Sigmoid colon (tissue), 7 donors: ENCODE data around the gene RHOA. TPM values are rescaled to one million over a fixed set of nuclear protein-coding genes. Genes with fewer than 3 reads are reported as not detected.
A peak's percentile ranks its signal among the peaks of the same experiment; 100 is the strongest.

ENCODE experiments used
- DNase-seq: peaks from one replicate; pipeline ENCODE4 v3.0.0-alpha.2; 2019
- H3K27ac ChIP-seq, 4 donors: fragments of 200-600 bp; sonication (generic); one replicate each; pipeline ENCODE4 v1.5.1; 2016 to 2019; ENCODE audit warnings: mild to moderate bottlenecking in 1 of 4
- H3K27me3 ChIP-seq, 3 donors: fragments of 200-600 bp; sonication (generic); one replicate each; pipeline ENCODE4 v1.5.1; 2019; ENCODE audit warnings: mild to moderate bottlenecking in 1 of 3
- H3K36me3 ChIP-seq, 4 donors: fragments of 200-600 bp; sonication (generic); one replicate each; pipeline ENCODE4 v1.5.1; 2016 to 2019
- H3K4me1 ChIP-seq, 4 donors: fragments of 200-600 bp; sonication (generic); one replicate each; pipeline ENCODE4 v1.5.1; 2017 to 2019
- H3K4me3 ChIP-seq, 4 donors: fragments of 200-600 bp; sonication (generic); one replicate each; pipeline ENCODE4 v1.5.1; 2017 to 2019; ENCODE audit warnings: mild to moderate bottlenecking in 2 of 4, moderate library complexity in 1 of 4
- H3K9me3 ChIP-seq, 4 donors: fragments of 200-600 bp in 3 of 4; sonication (generic) in 3 of 4; one replicate each; pipeline versions ENCODE4 v1.5.1 to v1.6.1; 2013 to 2019
- CTCF ChIP-seq, 4 experiments: fragments of 450-650 bp in 3 of 4; fragments of 200-600 bp in 1 of 4; IDR thresholded peaks; one replicate each; pipeline ENCODE4 v1.5.1; 2016 to 2019; ENCODE audit warnings: antibody characterized with exemption in 4 of 4, mild to moderate bottlenecking in 3 of 4, moderate library complexity in 2 of 4
- EP300 ChIP-seq, 4 donors: sonication (generic); formaldehyde crosslinking; IDR thresholded peaks; one replicate each; pipeline ENCODE4 v1.6.1; 2017; ENCODE audit warnings: antibody characterized with exemption in 4 of 4
- POLR2A ChIP-seq, 2 donors: fragments of 450-650 bp; IDR thresholded peaks; one replicate each; pipeline ENCODE4 v1.6.1; 2016; ENCODE audit warnings: antibody characterized with exemption in 2 of 2, mild to moderate bottlenecking in 2 of 2, moderate library complexity in 2 of 2
- POLR2AphosphoS5 ChIP-seq, 4 donors: sonication (generic); formaldehyde crosslinking; IDR thresholded peaks; one replicate each; pipeline ENCODE4 v1.6.1; 2017; ENCODE audit warnings: antibody characterized with exemption in 4 of 4
- WGBS, 2 donors: extraction: QIAGEN DNeasy Blood & Tissue Kit; methylation state at CpG; one replicate each; pipeline ENCODE4 v1.1.7; 2013; 5-methylcytosine and 5-hydroxymethylcytosine counted together
- intact Hi-C: fragments of 100-400 bp; cut with DNase I; formaldehyde crosslinking; loops from one replicate; pipeline ENCODE4 v1.15.1; 2023
- polyA plus RNA-seq, 3 donors: library from polyadenylated mRNA; stranded (reverse); fragments of 200-250 nt; gene quantifications; one replicate each; pipeline ENCODE4 v1.2.3, GENCODE V29; 2013
- total RNA-seq, 4 donors: library from RNA; depleted of rRNA; stranded (reverse); fragments of >200 nt; gene quantifications; one replicate each; pipeline ENCODE4 v1.1.0, GENCODE V29; 2016
- donor health status: healthy with polysubstance abuse.
- donor health status: Bipolar disorder and iron deficiency.
- donor health status: healthy.

RHOA gene
- total and polyA plus RNA-seq, 7 donors: 369 to 516 (median 421) TPM

GRCh38 chr3:49324768-49325167, 87.0 kb downstream of the RHOA start:
- no peaks in the 10 kb centered on the region for H3K4me1 ChIP-seq
- peaks cover 31 to 100% (median 69%) of the 10 kb centered on the region in 4 donors for H3K36me3 ChIP-seq
- H3K27ac ChIP-seq: no peak overlapping the region
- H3K9me3 ChIP-seq: no peaks in the 10 kb centered on the region
- no peak for DNase-seq
- no peaks in the 10 kb centered on the region for H3K27me3 ChIP-seq
- 95 to 98% methylated on average over 7 of the region's 7 CpGs for WGBS, 2 donors
- H3K4me3 ChIP-seq: no peak overlapping the region
- no peak for TF ChIP-seq CTCF (IDR thresholded peaks at IDR 0.05)
- TF ChIP-seq POLR2A (IDR thresholded peaks at IDR 0.05): no peak
- no peak for TF ChIP-seq EP300 (IDR thresholded peaks at IDR 0.05)
- TF ChIP-seq POLR2AphosphoS5 (IDR thresholded peaks at IDR 0.05): no peak
- intact Hi-C loops: no loop called here

DNA sequence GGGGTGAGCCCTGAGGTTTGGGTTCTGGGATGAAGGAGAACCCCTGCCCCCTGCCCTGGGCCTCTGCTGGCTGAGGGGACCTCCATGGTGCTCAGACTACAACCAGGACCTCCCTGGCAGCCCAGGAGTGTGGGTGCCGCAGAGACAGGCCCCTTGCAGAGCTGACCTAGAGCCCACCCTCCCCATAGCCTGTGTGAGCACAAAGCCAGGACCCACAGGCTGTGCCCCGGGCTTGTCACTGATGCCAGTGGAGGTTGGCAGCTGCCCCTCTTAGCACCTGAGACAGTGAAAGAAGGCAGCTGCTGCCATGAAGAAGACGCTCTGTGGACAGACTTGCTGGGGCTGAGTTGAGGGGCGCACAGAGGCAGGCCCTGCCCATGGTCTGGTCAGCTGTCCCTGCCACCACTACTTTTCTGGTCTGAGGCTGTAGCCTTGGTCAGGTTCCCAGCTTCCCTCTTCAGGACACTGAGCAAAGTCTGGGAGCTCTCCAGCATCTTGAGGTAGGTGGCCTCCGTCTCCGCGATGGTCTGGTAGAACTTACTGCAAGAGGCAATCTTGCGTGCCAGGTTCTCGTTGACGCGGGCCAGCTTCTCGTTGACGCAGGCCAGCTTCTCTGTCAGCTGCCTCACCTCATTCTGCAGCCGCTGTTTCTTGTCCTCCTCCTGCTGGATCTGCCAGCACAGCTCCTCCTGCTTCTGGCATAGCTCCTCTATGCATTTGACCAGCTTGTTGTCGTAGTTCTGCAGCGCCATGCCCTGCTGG, 94.9 kb downstream of the RHOA start:
- Histone ChIP-seq H3K27ac (peak overlapping the region in 3 of 4 donors; percentile 64 to 83 (median 81)), H3K36me3 (peaks cover 3 to 79% (median 25%) of the 10 kb centered on the region in 4 donors), H3K4me1 (peaks cover 0 to 8% (median 3%) of the 10 kb centered on the region in 4 donors), H3K4me3 (no peak overlapping the region), H3K9me3 (no peaks in the 10 kb centered on the region), H3K27me3 (no peaks in the 10 kb centered on the region)
- DNase-seq: peak; percentile 96
- 91 to 97% methylated on average over 16 of the region's 16 CpGs for WGBS, 2 donors
- TF ChIP-seq EP300 (IDR thresholded peaks at IDR 0.05) (peak; percentile 53 to 91 (median 84)), POLR2AphosphoS5 (IDR thresholded peaks at IDR 0.05) (peak; percentile 70 to 93 (median 89)), POLR2A (IDR thresholded peaks at IDR 0.05) (no peak), CTCF (IDR thresholded peaks at IDR 0.05) (no peak)
- intact Hi-C loops: no loop called here

DNA sequence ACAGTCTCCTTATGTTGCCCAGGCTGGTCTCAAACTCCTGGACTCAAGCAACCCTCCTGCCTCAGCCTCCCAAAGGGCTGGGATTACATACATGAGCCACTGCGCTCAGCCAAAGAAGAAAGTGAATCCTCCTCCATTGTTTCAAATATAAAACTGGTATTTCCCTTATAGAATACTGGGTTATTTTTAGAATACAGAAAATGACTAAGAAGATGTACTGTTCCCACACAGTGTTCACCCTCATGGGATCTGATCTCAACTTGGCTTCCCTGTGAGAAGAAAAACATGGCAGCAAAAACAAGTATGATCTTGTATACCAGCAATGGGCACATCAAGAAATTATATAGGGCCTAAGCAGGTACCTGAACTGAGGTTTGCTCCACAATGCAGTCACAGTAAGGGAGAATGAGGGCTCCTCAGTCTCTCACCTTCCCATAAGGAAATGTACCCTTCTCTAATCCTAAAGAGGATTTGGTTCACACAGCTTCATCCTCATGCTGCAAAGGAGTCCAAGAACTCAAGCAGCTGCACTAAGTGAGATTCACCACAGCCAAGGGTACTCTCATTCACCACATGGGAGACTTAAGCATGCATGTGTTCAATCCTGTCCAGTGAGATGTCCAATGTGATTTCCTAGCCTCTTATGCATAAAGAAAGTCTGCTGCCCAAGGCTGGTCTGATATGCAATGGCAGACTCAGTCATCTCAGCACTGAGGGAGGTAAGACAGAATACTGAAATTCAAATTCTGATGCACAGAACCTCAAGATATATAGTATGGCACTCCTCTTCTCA, 97.7 kb downstream of the RHOA start:
- 90 to 98% methylated on average over 1 of the region's 1 CpG for WGBS, 2 donors
- H3K4me3 ChIP-seq: no peak overlapping the region
- H3K27me3 ChIP-seq: no peaks in the 10 kb centered on the region
- H3K4me1 ChIP-seq: peaks cover 0 to 8% (median 3%) of the 10 kb centered on the region in 4 donors
- no peak for DNase-seq
- TF ChIP-seq POLR2AphosphoS5 (IDR thresholded peaks at IDR 0.05) (no peak), EP300 (IDR thresholded peaks at IDR 0.05) (no peak), CTCF (IDR thresholded peaks at IDR 0.05) (no peak), POLR2A (IDR thresholded peaks at IDR 0.05) (no peak)
- peaks cover 0 to 79% (median 28%) of the 10 kb centered on the region in 4 donors for H3K36me3 ChIP-seq
- intact Hi-C loops: no loop called here
- no peak overlapping the region for H3K27ac ChIP-seq
- H3K9me3 ChIP-seq: no peaks in the 10 kb centered on the region

DNA sequence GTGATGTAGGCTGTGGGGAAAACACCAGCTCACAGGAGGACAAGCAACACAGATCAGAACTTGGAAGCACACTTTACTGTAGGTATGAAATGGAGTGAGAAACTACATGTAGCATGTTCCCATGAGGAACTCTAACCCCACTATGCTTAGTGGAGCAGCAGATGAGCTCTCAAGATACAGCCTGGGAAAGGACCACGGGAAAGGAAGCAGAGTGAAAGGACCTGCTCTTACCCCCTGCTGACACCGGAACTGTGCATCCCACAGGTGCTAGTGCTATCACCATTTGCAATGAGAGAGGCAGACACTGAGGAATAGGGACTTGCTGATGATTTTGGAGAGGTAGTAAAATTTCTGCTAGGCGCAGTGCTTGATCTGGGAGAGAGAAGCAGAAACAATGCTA, 100.5 kb downstream of the RHOA start:
- Histone ChIP-seq H3K27me3 (no peaks in the 10 kb centered on the region), H3K4me1 (no peaks in the 10 kb centered on the region), H3K9me3 (no peaks in the 10 kb centered on the region), H3K27ac (no peak overlapping the region), H3K36me3 (peaks cover 0 to 94% (median 31%) of the 10 kb centered on the region in 4 donors), H3K4me3 (no peak overlapping the region)
- 96 to 97% methylated on average over 3 of the region's 3 CpGs for WGBS, 2 donors
- intact Hi-C loops: no loop called here
- no peak for DNase-seq
- TF ChIP-seq CTCF (IDR thresholded peaks at IDR 0.05): no peak
- TF ChIP-seq POLR2A (IDR thresholded peaks at IDR 0.05): no peak
- no peak for TF ChIP-seq POLR2AphosphoS5 (IDR thresholded peaks at IDR 0.05)
- no peak for TF ChIP-seq EP300 (IDR thresholded peaks at IDR 0.05)
